H9 (cell line): Measurements from ENCODE around the gene NSD1. TPM values are rescaled to one million over a fixed set of nuclear protein-coding genes. Genes with fewer than 3 reads are reported as not detected.

ENCODE experiments used
- DNase-seq: peaks from one replicate; pipeline ENCODE4 v3.0.0-alpha.2; 2017
- H2AFZ ChIP-seq: one replicate; pipeline ENCODE4 v1.6.1; 2013; ENCODE audit warnings: mild to moderate bottlenecking, low read length, control low read depth, moderate library complexity
- H2AK5ac ChIP-seq: 2 replicates; pipeline ENCODE4 v1.6.1; 2013; ENCODE audit warnings: low read length, control low read depth, mixed read lengths; ENCODE audit not compliant: insufficient read length
- H2BK120ac ChIP-seq: one replicate; pipeline ENCODE4 v1.6.1; 2013; ENCODE audit warnings: low read depth, mild to moderate bottlenecking, low read length, control low read depth, inconsistent platforms; ENCODE audit not compliant: poor library complexity, severe bottlenecking
- H2BK12ac ChIP-seq: 2 replicates; pipeline ENCODE4 v1.6.1; 2013; ENCODE audit warnings: low read length, control low read depth, mixed read lengths, low read depth; ENCODE audit not compliant: insufficient read length
- H2BK15ac ChIP-seq: 2 replicates; pipeline ENCODE4 v1.6.1; 2013; ENCODE audit warnings: low read depth, low read length, control low read depth
- H2BK20ac ChIP-seq: one replicate; pipeline ENCODE4 v1.6.1; 2013; ENCODE audit warnings: low read depth, mild to moderate bottlenecking, low read length, control low read depth, inconsistent platforms; ENCODE audit not compliant: poor library complexity, severe bottlenecking
- H2BK5ac ChIP-seq: 2 replicates; pipeline ENCODE4 v1.6.1; 2013; ENCODE audit warnings: low read length, control low read depth, mixed read lengths; ENCODE audit not compliant: insufficient read length
- H3K14ac ChIP-seq: 2 replicates; pipeline ENCODE4 v1.6.1; 2013; ENCODE audit warnings: low read length, control low read depth; ENCODE audit not compliant: insufficient read depth
- H3K18ac ChIP-seq: 2 replicates; pipeline ENCODE4 v1.6.1; 2013; ENCODE audit warnings: low read depth, mild to moderate bottlenecking, mixed read lengths, low read length, control low read depth; ENCODE audit not compliant: insufficient read length
- H3K23ac ChIP-seq: 2 replicates; pipeline ENCODE4 v1.6.1; 2013; ENCODE audit warnings: low read length, control low read depth, mixed read lengths, low read depth; ENCODE audit not compliant: insufficient read length
- H3K23me2 ChIP-seq: 2 replicates; pipeline ENCODE4 v1.6.1; 2013; ENCODE audit warnings: low read depth, mild to moderate bottlenecking, mixed read lengths, low read length, control low read depth; ENCODE audit not compliant: insufficient read length, poor library complexity, severe bottlenecking
- H3K27ac ChIP-seq: 2 replicates; pipeline ENCODE4 v1.5.1; 2013; ENCODE audit warnings: low read length, control low read depth, mixed read lengths, low read depth; ENCODE audit not compliant: insufficient read length
- H3K27me3 ChIP-seq: 2 replicates; pipeline ENCODE4 v1.6.1; 2013; ENCODE audit warnings: low read length, control low read depth, inconsistent platforms; ENCODE audit not compliant: insufficient read depth
- H3K4ac ChIP-seq: 2 replicates; pipeline ENCODE4 v1.6.1; 2013; ENCODE audit warnings: low read depth, mild to moderate bottlenecking, control low read depth, inconsistent platforms, low read length, moderate library complexity
- H3K4me1 ChIP-seq: 2 replicates; pipeline ENCODE4 v1.6.1; 2013; ENCODE audit warnings: low read length, control low read depth, inconsistent platforms; ENCODE audit not compliant: insufficient read depth
- H3K4me2 ChIP-seq: 2 replicates; pipeline ENCODE4 v1.6.1; 2013; ENCODE audit warnings: low read length, control low read depth, mixed read lengths; ENCODE audit not compliant: insufficient read length, insufficient read depth
- H3K56ac ChIP-seq: 2 replicates; pipeline ENCODE4 v1.6.1; 2013; ENCODE audit warnings: low read depth, mild to moderate bottlenecking, mixed read lengths, low read length, control low read depth; ENCODE audit not compliant: insufficient read length
- H3K79me1 ChIP-seq: 2 replicates; pipeline ENCODE4 v1.6.1; 2013; ENCODE audit warnings: low read depth, mild to moderate bottlenecking, moderate library complexity, low read length, control low read depth, inconsistent platforms; ENCODE audit not compliant: insufficient read depth, poor library complexity, severe bottlenecking
- H3K79me2 ChIP-seq: 2 replicates; pipeline ENCODE4 v1.6.1; 2013; ENCODE audit warnings: low read length, control low read depth, inconsistent platforms; ENCODE audit not compliant: insufficient read depth
- H3K9ac ChIP-seq: 2 replicates; pipeline ENCODE4 v1.6.1; 2013; ENCODE audit warnings: low read length, control low read depth, mixed read lengths; ENCODE audit not compliant: insufficient read length; ENCODE audit errors: extremely low read depth
- H3K9me3 ChIP-seq: one replicate; pipeline ENCODE4 v1.6.1; 2013; ENCODE audit warnings: low read depth, low read length, inconsistent platforms; ENCODE audit not compliant: control insufficient read depth
- H3T11ph ChIP-seq: one replicate; pipeline ENCODE4 v1.6.1; 2013; ENCODE audit warnings: mild to moderate bottlenecking, low read length, control low read depth, inconsistent platforms
- H4K20me1 ChIP-seq: one replicate; pipeline ENCODE4 v1.6.1; 2013; ENCODE audit not compliant: control insufficient read depth, insufficient read length, insufficient read depth
- H4K5ac ChIP-seq: 2 replicates; pipeline ENCODE4 v1.6.1; 2013; ENCODE audit warnings: low read depth, mild to moderate bottlenecking, mixed read lengths, low read length, control low read depth; ENCODE audit not compliant: insufficient read length
- H4K8ac ChIP-seq: replicated peaks from 2 replicates; pipeline ENCODE4 v1.6.1; 2013; ENCODE audit warnings: low read length, control low read depth, mixed read lengths, low read depth; ENCODE audit not compliant: insufficient read length
- H4K91ac ChIP-seq: 2 replicates; pipeline ENCODE4 v1.6.1; 2013; ENCODE audit warnings: low read depth, mild to moderate bottlenecking, moderate library complexity, mixed read lengths, low read length, control low read depth; ENCODE audit not compliant: insufficient read length
- H3K27ac Mint-ChIP-seq, 3 experiments: 2 replicates in 2 of 3; 3 replicates in 1 of 3; pipeline ENCODE4 v1.8.0; 2020 to 2021; ENCODE audit warnings: mixed read lengths in 3 of 3, mild to moderate bottlenecking in 1 of 3, moderate library complexity in 1 of 3
- H3K27me3 Mint-ChIP-seq: 2 replicates; pipeline ENCODE4 v1.8.0; 2021; ENCODE audit warnings: low read depth, mild to moderate bottlenecking, moderate library complexity, mixed read lengths
- H3K36me3 Mint-ChIP-seq, 3 experiments: 2 replicates in 2 of 3; 3 replicates in 1 of 3; pipeline ENCODE4 v1.8.0; 2020 to 2021; ENCODE audit warnings: low read depth in 3 of 3, mixed read lengths in 3 of 3; ENCODE audit not compliant: insufficient read depth in 1 of 3
- H3K4me1 Mint-ChIP-seq, 2 experiments: 2 replicates each; pipeline ENCODE4 v1.8.0; 2020; ENCODE audit warnings: mixed read lengths in 2 of 2
- H3K4me3 Mint-ChIP-seq, 2 experiments: 2 replicates in 1 of 2; 3 replicates in 1 of 2; pipeline ENCODE4 v1.8.0; 2020 to 2021; ENCODE audit warnings: mild to moderate bottlenecking in 2 of 2, mixed read lengths in 2 of 2, moderate library complexity in 1 of 2
- H3K9me3 Mint-ChIP-seq, 2 experiments: 2 replicates in 1 of 2; 3 replicates in 1 of 2; pipeline ENCODE4 v1.8.0; 2020; ENCODE audit warnings: mild to moderate bottlenecking in 2 of 2, mixed read lengths in 2 of 2, moderate library complexity in 1 of 2
- WGBS: extraction: QIAGEN DNeasy Blood & Tissue Kit; methylation state at CpG from one replicate; pipeline ENCODE4 v1.1.7; 2013; ENCODE audit warnings: missing lambda C conversion rate, low lambda C conversion rate, mixed read lengths; ENCODE audit not compliant: insufficient read length; ENCODE audit errors: extremely low coverage; 5-methylcytosine and 5-hydroxymethylcytosine counted together
- total RNA-seq: library from RNA; stranded (reverse); gene quantifications from 2 replicates; pipeline ENCODE4 v1.2.1, GENCODE V29; 2021
- TF ChIP-seq, protein P1 (sequence below): fragments of 200-600 bp; sonication (generic); conservative IDR thresholded peaks from 3 replicates; pipeline ENCODE4 v1.8.0; 2021; ENCODE audit warnings: antibody characterized with exemption, mild to moderate bottlenecking

Gene NSD1
- total RNA-seq, 1 experiment from 2014 or later = 213 TPM

DNA sequence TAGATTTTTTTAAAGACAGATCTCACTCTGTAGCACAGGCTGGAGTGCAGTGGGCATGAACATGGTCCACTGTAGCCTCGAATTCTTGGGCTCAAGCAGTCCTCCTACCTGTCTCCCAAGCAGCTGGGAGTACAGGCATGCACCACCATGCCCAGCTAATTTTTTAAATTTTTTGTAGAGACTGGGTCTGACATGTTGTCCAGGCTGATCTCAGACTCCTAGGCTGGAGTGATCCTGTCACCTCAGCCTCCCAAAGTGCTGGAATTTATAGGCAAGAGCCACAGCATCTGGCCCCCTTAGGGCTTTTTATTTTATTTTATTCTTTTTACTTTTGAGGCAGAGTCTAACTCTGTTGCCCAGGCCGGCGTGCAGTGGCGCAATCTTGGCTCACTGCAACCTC, 56.4 kb downstream of the NSD1 start:
- H3K56ac ChIP-seq = no peak overlapping the region
- H3K27me3 Mint-ChIP-seq = no peaks in the 10 kb centered on the region
- H3K27ac Mint-ChIP-seq = peak overlapping the region in 2 of 3 experiments; percentile 70 to 82; a peak in 3 of 7 replicates
- H4K91ac ChIP-seq = no peak overlapping the region
- H3K4me1 Mint-ChIP-seq = peaks cover 0 to 2% of the 10 kb centered on the region in 2 experiments; a peak in 1 of 4 replicates
- H3K4me3 Mint-ChIP-seq = no peak overlapping the region
- H2BK12ac ChIP-seq = no peak overlapping the region
- no peak overlapping the region for H3K4me2 ChIP-seq
- no peaks in the 10 kb centered on the region for H3K23me2 ChIP-seq
- H4K8ac ChIP-seq = no peak overlapping the region
- H3K9me3 ChIP-seq = no peaks in the 10 kb centered on the region
- no peak overlapping the region for H3K23ac ChIP-seq
- H3K27me3 ChIP-seq = no peaks in the 10 kb centered on the region
- TF ChIP-seq, protein P1, sequence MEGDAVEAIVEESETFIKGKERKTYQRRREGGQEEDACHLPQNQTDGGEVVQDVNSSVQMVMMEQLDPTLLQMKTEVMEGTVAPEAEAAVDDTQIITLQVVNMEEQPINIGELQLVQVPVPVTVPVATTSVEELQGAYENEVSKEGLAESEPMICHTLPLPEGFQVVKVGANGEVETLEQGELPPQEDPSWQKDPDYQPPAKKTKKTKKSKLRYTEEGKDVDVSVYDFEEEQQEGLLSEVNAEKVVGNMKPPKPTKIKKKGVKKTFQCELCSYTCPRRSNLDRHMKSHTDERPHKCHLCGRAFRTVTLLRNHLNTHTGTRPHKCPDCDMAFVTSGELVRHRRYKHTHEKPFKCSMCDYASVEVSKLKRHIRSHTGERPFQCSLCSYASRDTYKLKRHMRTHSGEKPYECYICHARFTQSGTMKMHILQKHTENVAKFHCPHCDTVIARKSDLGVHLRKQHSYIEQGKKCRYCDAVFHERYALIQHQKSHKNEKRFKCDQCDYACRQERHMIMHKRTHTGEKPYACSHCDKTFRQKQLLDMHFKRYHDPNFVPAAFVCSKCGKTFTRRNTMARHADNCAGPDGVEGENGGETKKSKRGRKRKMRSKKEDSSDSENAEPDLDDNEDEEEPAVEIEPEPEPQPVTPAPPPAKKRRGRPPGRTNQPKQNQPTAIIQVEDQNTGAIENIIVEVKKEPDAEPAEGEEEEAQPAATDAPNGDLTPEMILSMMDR = no peak
- H3K14ac ChIP-seq = no peak overlapping the region
- no peak for DNase-seq
- H3K79me1 ChIP-seq = peaks cover 5% of the 10 kb centered on the region
- no peak overlapping the region for H3K4ac ChIP-seq
- no peak overlapping the region for H2BK120ac ChIP-seq
- H3K18ac ChIP-seq = no peak overlapping the region
- no peak overlapping the region for H2AFZ ChIP-seq
- no peaks in the 10 kb centered on the region for H3K4me1 ChIP-seq
- H2BK5ac ChIP-seq = no peak overlapping the region
- H3T11ph ChIP-seq = no peak overlapping the region
- no peaks in the 10 kb centered on the region for H4K20me1 ChIP-seq
- no peak overlapping the region for H4K5ac ChIP-seq
- H3K9ac ChIP-seq = no peak overlapping the region
- H2AK5ac ChIP-seq = no peak overlapping the region
- H3K9me3 Mint-ChIP-seq = no peaks in the 10 kb centered on the region
- H3K79me2 ChIP-seq = peaks cover 14% of the 10 kb centered on the region; the same call in 1 of the 2 replicates
- no peak overlapping the region for H3K27ac ChIP-seq
- peaks cover 7 to 47% (median 39%) of the 10 kb centered on the region in 3 experiments; a peak in 6 of 7 replicates for H3K36me3 Mint-ChIP-seq
- no peak overlapping the region for H2BK20ac ChIP-seq
- no CpG with 5 or more reads among the region's 4 CpGs for WGBS
- no peak overlapping the region for H2BK15ac ChIP-seq
